ENCODE results near the gene AMOT.

AMOT gene

DNA sequence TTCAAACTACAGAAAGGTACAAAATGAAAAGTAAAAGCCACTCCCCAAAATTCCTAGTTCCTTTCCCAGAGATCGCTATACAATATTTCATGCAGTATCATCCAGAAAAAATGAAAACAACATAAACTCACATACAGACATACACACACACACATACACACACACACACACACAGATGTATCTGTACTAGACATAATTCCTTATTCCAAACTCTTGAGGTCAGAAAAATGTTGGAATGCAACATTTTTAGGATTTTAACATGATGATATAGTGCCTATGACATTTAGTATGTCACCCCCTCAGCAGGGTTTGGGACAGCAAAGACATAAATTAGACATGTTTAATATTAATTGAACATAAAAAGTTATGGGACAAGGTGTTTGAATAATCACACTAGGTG lies 87.5 kb downstream of the AMOT start:
- no peaks in the 10 kb centered on the region for H3K36me3 Mint-ChIP-seq
- no peak overlapping the region for H3K27ac Mint-ChIP-seq
- ATAC-seq (no peak), DNase-seq (ENCODE audit: low spot score in 2 of 2) (no peak)
- H3K4me1 Mint-ChIP-seq, result no peaks in the 10 kb centered on the region
- H3K9me3 Mint-ChIP-seq, result no peaks in the 10 kb centered on the region
- H3K4me3 Mint-ChIP-seq, result no peak overlapping the region

DNA sequence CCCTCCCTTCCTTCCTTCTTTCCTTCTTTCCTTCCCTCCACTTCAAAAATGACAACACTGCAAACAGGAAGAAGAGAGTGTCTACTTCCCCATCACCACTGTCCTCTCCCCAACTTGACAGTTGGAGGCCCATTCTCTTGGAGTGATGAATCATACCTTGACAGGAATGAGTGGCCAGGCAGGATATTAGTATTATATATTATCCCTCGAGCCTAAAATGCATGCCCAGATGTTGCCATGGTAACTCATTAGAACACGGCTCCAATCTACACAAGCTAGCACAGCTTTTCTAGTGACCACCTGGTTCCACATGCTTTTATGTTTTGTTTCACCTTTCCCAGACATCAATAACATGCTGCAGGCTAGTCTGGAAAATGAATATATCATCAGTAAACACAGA lies 89.6 kb downstream of the AMOT start:
- no peak for ATAC-seq
- Mint-ChIP-seq H3K4me1 (no peaks in the 10 kb centered on the region), H3K36me3 (no peaks in the 10 kb centered on the region), H3K27ac (no peak overlapping the region), H3K4me3 (no peak overlapping the region), H3K9me3 (no peaks in the 10 kb centered on the region)
- DNase-seq (ENCODE audit: low spot score in 2 of 2), result no peak

DNA sequence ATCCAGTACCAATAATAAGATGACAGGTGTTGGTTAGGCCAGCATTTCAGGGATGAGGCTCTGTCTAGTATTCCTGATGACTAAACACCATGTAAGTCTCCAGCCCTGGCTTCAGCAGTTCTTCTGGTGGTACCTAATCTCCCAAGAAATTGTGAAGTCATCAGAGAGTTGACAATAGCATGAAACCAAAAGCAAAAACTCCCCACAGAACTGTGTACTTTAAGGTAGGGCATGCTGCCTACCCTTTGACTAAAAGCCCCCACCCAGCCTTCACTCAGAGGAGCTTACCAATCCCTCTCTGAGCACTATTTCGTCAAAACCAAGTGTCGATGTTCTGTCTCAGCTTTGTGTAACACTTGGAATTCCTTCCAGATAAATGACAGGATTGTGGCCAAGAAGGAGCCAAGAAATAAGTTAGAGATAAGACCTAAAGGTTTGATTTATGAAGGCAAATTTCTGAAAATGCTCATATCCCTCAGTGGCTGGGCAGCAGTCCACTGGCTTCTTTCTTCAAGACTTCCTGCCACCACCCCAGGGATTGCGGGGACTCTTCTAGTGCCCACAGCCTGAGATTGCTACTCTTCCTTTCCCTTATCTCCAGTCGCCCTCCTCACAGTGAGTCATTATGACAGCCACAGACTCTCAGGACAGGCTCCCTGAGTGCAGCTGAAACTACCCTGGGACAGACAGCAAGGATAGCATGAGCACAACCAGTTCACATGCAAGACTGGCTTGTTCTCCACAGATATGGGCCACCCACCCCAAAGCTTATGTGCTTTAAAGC lies 93.6 kb downstream of the AMOT start:
- H3K9me3 Mint-ChIP-seq, result no peaks in the 10 kb centered on the region
- H3K4me1 Mint-ChIP-seq, result no peaks in the 10 kb centered on the region
- DNase-seq (ENCODE audit: low spot score in 2 of 2) (no peak), ATAC-seq (no peak)
- H3K27ac Mint-ChIP-seq, result no peak overlapping the region
- no peaks in the 10 kb centered on the region for H3K36me3 Mint-ChIP-seq
- H3K4me3 Mint-ChIP-seq, result no peak overlapping the region

DNA sequence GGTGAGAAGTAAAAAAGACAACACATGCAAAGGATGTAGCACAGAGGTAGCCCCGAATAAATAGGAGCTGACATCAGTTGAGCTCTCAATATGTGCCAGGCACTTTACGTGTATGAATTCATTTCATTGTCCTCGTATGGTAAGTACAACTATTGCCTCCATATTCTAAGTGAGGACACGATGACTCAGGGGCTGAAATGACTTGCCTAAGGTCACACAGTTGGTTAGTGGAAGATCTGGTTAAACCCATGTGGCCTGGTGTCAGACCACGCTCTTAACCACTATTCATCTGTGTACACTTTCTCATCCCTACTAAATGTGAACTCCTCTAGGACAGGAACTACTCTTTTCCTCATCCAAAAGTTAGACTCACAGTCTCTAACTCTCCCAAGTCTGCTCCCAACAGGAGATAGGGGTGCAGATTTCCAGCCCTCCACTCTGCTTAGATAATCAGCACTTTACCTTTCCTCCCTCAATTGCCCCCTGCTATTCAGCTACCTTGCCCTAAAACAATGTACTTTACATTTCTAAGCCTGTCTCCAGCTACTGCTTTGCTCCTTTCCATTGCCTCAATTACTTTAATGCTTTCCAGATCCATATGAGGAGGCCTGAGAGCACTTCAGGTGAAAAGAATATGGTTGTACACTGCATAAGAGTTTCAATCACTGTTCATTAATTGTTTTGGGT lies 102.1 kb downstream of the AMOT start:
- peaks cover 11% of the 10 kb centered on the region for H3K4me1 Mint-ChIP-seq
- H3K4me3 Mint-ChIP-seq, result no peak overlapping the region
- peak overlapping the region; percentile 38 for H3K27ac Mint-ChIP-seq
- ATAC-seq (peak; percentile 86), DNase-seq (ENCODE audit: low spot score in 2 of 2) (peak in 1 of 2 donors; percentile 51)
- no peaks in the 10 kb centered on the region for H3K36me3 Mint-ChIP-seq
- H3K9me3 Mint-ChIP-seq, result no peaks in the 10 kb centered on the region

DNA sequence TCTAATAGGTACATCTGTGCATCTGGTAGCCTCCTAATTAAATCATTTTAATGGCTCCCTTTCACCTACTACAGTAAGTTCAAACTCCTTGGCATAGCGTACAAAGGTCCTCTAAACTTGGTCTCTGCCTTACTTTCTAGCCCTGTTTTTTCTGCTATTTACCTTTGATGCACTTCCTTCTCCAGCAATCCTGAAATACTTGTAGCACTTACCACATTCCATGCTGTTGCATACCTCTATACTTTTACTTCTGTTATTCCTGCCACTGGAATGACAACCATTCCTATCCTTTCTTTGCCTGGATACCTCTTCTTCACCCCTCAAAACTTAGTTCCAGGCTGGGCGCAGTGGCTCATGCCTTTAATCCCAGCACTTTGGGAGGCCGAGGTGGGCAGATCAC lies 104.3 kb downstream of the AMOT start:
- DNase-seq (ENCODE audit: low spot score in 2 of 2), result no peak
- H3K27ac Mint-ChIP-seq, result no peak overlapping the region
- peaks cover 11% of the 10 kb centered on the region for H3K4me1 Mint-ChIP-seq
- no peak overlapping the region for H3K4me3 Mint-ChIP-seq
- H3K36me3 Mint-ChIP-seq, result no peaks in the 10 kb centered on the region
- no peaks in the 10 kb centered on the region for H3K9me3 Mint-ChIP-seq
- ATAC-seq, result no peak

DNA sequence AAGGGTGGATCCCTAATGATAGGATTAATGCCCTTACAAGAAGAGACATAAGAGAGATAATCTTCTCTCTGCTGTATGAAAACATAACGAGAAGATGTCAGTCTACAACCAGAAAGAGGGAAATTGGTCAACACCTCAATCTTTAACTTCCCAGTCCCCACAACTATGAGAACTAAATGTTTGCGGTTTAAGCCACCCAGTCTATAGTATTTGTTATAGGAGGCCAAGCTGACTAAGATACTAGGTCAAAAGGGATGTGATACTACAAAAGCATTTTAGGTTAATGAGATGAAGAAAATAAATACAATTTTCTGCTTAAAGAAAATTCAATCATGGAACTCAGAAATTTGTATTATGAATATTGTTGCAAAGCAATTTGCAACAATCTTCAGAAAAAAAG lies 105.5 kb downstream of the AMOT start:
- ATAC-seq (no peak), DNase-seq (ENCODE audit: low spot score in 2 of 2) (no peak)
- Mint-ChIP-seq H3K36me3 (no peaks in the 10 kb centered on the region), H3K4me1 (peaks cover 16% of the 10 kb centered on the region), H3K4me3 (no peak overlapping the region), H3K27ac (no peak overlapping the region), H3K9me3 (no peaks in the 10 kb centered on the region)

DNA sequence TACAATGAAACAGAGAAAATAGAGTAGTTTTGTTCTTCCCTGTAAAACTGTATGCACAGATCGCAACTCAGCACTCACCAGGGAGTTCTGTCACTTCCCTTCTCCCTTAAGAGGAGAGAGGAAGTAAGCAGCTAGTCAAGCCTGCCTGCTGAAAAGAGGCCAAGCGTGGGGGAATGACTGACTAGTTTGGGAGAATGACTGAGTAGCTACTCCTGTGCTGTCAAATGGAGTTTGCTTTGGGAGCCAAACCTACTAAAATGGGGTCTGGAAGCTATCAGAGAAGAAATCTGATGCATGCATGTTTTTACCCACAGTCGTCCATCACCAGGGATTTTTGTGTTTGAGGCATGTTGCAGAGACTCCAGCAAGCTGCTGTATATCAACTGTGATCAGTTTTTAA lies 106.3 kb downstream of the AMOT start:
- no peak for ATAC-seq
- Mint-ChIP-seq H3K36me3 (no peaks in the 10 kb centered on the region), H3K4me1 (peaks cover 16% of the 10 kb centered on the region), H3K27ac (no peak overlapping the region), H3K9me3 (no peaks in the 10 kb centered on the region), H3K4me3 (no peak overlapping the region)
- DNase-seq (ENCODE audit: low spot score in 2 of 2), result no peak

DNA sequence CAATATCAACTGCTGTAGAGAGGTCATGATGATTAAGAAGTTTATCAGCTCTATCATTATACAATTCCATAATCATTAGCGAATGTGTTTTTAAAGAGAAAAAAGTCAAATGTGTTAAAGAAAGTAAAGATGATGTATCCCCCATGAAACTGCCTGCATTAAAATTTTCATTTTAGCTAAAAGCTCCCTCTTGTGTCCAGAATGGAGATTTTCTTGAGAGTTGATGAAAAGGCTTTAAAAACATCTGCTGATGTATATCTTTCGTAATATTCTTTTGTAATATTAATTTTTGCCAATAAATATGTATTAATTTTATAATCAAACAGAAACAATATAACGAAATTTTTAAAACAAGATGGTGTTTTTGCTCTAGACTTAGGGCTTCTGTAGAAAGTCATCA lies 108.8 kb downstream of the AMOT start:
- Mint-ChIP-seq H3K4me1 (peaks cover 11% of the 10 kb centered on the region), H3K4me3 (no peak overlapping the region), H3K27ac (no peak overlapping the region), H3K9me3 (no peaks in the 10 kb centered on the region), H3K36me3 (no peaks in the 10 kb centered on the region)
- no peak for DNase-seq (ENCODE audit: low spot score in 2 of 2)
- ATAC-seq, result no peak

Measured in stimulated activated effector memory CD8-positive, alpha-beta T cell treated with anti-CD3 and anti-CD28 coated beads, Interleukin-12 subunit alpha, Interleukin-12 subunit beta, amount 100 ng/mL, for 72 hours (primary cell).